Astrocyte of the cerebellum (primary cell): Measurements from ENCODE around the gene MOB2.

ENCODE experiments used
- DNase-seq: peaks from one replicate; pipeline ENCODE4 v3.0.0-alpha.2; 2011; ENCODE audit warnings: low read depth
- H3K4me3 ChIP-seq: 2 replicates; pipeline ENCODE4 v1.5.1; 2011; ENCODE audit warnings: mild to moderate bottlenecking, low read depth, low read length, moderate library complexity
- in situ Hi-C: cut with HindIII; loops from 2 replicates; pipeline ENCODE4 v1.10.0; 2017; ENCODE audit warnings: low sequenced_read_pairs
- TF ChIP-seq, protein P1 (sequence below): IDR thresholded peaks from 2 replicates; pipeline ENCODE4 v1.5.1; 2012; ENCODE audit warnings: low read length, low read depth, moderate library complexity, mild to moderate bottlenecking; ENCODE audit errors: missing control alignments

MOB2 gene

DNA sequence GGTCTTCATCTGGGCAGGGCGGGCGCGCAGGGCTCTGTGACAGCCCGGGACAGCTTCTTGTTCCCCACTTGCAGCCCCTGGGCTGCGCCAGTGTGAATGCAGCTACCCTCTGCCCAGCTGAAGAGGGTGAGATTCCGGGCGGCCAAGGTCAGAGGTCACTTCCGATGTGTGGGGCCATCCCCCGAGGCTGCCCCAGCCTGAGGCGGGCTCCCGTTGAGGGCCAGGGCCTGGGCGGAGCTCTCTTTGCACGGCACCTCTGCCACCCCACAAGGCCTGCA, 23.9 kb downstream of the MOB2 start:
- no peak overlapping the region for H3K4me3 ChIP-seq
- TF ChIP-seq, protein P1, sequence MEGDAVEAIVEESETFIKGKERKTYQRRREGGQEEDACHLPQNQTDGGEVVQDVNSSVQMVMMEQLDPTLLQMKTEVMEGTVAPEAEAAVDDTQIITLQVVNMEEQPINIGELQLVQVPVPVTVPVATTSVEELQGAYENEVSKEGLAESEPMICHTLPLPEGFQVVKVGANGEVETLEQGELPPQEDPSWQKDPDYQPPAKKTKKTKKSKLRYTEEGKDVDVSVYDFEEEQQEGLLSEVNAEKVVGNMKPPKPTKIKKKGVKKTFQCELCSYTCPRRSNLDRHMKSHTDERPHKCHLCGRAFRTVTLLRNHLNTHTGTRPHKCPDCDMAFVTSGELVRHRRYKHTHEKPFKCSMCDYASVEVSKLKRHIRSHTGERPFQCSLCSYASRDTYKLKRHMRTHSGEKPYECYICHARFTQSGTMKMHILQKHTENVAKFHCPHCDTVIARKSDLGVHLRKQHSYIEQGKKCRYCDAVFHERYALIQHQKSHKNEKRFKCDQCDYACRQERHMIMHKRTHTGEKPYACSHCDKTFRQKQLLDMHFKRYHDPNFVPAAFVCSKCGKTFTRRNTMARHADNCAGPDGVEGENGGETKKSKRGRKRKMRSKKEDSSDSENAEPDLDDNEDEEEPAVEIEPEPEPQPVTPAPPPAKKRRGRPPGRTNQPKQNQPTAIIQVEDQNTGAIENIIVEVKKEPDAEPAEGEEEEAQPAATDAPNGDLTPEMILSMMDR: no peak
- no peak for DNase-seq
- in situ Hi-C loops: no loop called here

DNA sequence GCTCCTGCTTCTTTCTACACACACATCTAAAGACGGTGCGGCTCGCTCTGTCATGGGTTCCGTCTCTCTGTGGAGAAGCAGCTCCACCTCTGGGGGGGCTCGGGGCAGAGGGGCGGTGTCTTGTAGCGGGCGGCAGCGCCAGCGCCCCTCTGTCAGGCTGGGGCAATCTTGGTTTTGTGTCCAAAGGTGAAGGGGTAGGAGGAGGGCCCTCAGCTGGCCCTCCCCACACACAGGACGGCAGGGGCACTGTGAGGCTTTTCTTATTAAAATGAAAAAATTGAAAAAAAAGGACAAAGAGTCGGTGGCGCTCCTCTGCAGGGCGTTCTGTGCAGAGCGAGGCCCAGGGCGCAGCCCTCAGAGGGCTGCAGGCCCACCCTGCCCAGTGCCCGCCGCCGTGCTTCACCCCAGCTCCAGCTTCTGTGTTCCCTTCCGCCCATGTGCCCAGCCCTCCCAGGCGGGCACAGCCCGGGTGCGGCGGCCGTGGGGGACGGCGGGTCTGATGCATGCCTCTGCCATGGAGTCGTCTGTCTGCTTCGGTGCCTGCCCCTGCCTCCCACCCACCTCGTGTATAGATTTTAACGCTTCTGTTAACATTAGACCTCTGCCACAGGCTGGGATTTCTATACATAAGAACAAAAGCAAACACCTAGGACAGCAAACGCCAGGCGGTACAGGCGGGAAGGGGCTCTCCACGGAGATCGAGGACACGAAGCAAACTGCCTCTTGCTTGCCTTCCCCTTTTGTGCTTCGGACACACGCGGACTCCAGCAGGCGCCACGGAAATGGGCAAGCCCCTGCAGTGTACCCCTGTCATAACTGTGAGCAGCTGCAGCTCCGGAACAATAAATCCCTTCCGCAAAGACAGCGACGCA, 24.5 kb downstream of the MOB2 start:
- TF ChIP-seq, protein P1: no peak
- no peak overlapping the region for H3K4me3 ChIP-seq
- DNase-seq: no peak
- in situ Hi-C loops: no loop called here

DNA sequence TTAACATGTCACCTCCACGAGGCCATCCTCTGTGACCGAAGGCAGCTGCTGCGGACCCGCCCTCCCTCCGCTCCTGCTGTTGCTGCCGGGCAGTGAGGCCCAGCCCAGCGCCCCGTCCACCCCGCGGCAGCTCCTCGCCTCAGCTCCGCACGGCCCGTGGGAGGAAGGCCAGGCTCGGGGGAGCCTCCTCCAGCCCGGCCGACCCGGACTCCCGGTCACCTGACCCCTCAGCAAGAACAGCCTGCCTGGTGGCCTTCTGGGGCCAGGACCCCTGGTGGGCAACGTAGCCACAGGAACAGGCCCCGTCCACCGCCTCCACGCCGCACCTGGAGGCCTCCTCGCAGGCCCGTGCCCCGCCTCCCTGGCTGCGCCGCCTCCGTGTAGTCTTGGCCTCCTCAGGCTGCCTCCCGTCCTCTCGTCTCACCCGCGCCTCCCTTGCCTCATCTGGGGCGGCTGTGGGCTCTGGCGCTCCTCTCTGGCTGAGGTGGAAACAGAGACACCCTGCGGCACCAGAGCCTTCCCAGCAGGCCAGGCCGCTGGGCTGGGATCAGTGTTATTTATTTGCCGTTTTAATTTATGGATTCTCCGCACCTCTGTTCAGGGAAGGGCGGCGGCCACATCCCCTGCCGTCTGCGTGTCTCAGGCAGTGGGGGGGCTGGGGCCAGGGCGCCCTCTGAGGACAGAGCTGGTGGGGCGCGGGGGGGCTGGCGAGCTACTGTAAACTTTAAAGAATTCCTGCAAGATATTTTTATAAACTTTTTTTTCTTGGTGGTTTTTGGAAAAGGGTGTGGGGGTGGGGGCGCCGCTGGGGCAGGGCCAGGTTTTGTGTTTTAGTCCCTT, 25.4 kb downstream of the MOB2 start:
- H3K4me3 ChIP-seq: no peak overlapping the region

DNA sequence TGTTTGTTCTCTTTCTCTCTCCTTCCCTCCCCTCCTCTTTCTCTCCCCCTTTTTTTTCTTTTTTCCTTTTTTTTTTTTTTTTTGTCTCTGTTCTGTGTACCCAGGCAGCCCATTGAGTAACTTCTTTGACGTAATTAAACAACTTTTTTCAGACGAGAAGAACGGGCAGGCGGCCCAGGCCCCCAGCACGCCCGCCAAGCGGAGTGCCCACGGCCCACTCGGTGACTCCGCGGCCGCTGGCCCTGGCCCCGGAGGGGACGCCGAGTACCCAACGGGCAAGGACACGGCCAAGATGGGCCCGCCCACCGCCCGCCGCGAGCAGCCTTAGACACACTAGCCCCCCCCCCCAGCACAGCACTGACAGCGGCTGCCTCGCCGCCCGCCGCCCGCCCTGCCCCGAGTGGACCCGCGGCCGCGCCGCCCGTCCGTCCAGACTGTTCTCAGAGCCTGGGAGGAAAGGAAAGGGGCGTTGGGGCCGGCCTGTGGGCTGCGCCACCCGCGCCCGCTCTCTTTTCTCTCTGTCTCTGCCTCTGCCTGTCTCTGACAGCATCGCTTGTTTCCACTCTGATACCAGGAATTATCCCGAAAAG, 26.1 kb downstream of the MOB2 start:
- in situ Hi-C loops: no loop called here
- TF ChIP-seq, protein P1: no peak
- no peak overlapping the region for H3K4me3 ChIP-seq

More for the DNA sequence above, 25.4 kb downstream of the MOB2 start:
- in situ Hi-C loops: no loop called here
- no peak for DNase-seq
- TF ChIP-seq, protein P1: no peak

DNA sequence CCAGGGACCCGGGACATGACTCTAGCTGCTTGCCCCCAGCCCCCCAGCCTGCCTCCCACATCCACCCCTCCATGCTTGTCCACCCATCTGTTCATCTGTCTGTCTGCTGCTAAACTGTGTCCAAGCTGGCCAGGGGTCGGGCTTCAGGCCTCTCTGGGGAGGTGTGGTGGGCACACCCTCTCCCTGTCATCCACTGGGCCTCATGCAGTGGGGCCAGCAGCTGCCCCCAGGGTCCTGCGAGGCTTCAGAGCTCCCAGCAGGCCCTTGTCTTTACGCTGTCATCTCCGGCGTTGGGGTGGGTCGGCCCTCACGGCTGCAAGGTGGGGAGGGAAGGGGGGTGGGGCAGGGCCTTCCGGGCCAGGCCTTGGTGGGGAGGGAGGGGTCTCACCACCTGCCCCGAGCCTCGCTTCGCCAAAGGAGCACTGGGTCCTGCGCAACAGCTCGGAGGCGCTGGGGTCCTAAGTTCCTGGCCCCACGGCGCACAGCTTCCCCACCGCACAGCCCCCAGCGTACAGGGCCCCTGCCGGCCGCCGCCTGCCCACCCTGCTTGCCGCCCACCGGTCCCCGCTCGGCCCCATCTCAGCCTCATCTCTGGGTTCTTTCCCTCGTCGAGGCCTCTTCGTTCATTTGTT, 26.7 kb downstream of the MOB2 start:
- in situ Hi-C loops: no loop called here
- DNase-seq: no peak
- TF ChIP-seq, protein P1: no peak
- no peak overlapping the region for H3K4me3 ChIP-seq

More for the DNA sequence above, 26.1 kb downstream of the MOB2 start:
- DNase-seq: no peak

DNA sequence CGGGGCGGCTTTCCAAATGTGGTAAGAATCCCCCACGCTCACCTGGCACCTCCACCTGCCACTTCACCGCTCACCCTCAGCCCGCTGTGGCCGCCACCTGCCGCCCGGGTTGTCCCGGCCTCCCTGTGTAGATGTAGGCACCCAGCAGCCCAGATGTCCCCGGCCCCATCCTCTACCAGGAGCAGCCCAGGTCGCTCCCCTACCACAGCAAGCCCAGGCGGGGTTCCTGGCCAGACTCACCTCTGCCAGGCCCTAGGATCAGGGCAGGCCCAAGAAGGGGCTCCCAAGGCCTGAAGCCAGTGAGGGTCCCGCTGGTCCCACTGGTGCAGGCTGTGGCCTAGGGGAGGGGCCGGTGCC, 27.4 kb downstream of the MOB2 start:
- TF ChIP-seq, protein P1: no peak
- no peak overlapping the region for H3K4me3 ChIP-seq
- in situ Hi-C loops: no loop called here
- no peak for DNase-seq
